Measurements from ENCODE around the gene EFNA4. TPM values are rescaled to one million over a fixed set of nuclear protein-coding genes. Genes with fewer than 3 reads are reported as not detected.

Gene EFNA4
- 2.8 and 3.8 TPM in 2 replicates for total RNA-seq
- polyA plus RNA-seq = 2.6 and 4.3 TPM in 2 replicates
- 3.6 and 3.9 TPM in 2 replicates for polyA plus RNA-seq (2012)
- polyA minus RNA-seq (ENCODE audit: low replicate concordance) = 3.3 and 8.4 TPM in 2 replicates

DNA sequence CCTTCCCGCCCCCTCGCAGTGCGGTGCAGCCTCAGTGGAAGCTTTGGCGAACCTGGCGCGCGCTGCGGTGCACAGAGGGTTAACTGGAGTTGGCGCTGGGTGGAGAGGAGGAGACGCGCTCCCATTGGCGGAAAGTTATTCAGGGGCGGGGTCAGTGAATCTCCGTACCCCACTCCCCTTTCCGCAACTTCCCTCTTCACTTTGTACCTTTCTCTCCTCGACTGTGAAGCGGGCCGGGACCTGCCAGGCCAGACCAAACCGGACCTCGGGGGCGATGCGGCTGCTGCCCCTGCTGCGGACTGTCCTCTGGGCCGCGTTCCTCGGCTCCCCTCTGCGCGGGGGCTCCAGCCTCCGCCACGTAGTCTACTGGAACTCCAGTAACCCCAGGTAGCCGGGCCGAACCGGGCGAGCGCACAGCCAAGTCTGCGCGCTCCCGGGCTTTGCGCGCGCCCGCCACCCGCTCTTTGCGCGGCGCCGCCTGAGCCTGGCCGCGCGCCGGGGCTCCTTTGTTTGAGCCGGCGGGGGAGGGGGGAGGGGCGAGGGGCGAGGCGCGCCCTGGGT is at the start of gene EFNA4:
Gene EFNA4 (plus strand): TSS at position 191 of the 561 bp plus-strand sequence. CDS start 84 bp downstream, at position 275.
- Histone ChIP-seq H4K20me1 (ENCODE audit: control insufficient read depth, extremely low read depth, insufficient read depth, low read length) (no peaks in the 10 kb centered on the region), H3K4me2 (ENCODE audit: extremely low read depth, insufficient read depth, low read length) (peak within 1 kb of the TSS; percentile 88), H3K27ac (ENCODE audit: insufficient read depth, low read length) (peak within 1 kb of the TSS; percentile 43), H3K9ac (ENCODE audit: insufficient read depth, low read length) (peak within 1 kb of the TSS; percentile 77), H3K4me3 (replicated peaks in 1 of 4; ENCODE audit: control extremely low read depth in 1 of 4, insufficient read depth in 1 of 4, low read depth in 3 of 4, low read length in 4 of 4) (peak within 1 kb of the TSS; percentile 70 to 92 (median 87)), H3K9me3 (ENCODE audit: control insufficient read depth, insufficient read depth, low read depth, low read length) (no peaks in the 10 kb centered on the region), H2AFZ (ENCODE audit: low read length) (peak within 1 kb of the TSS; percentile 92), H3K27me3 (ENCODE audit: control insufficient read depth, insufficient read depth, low read length) (no peaks in the 10 kb centered on the region), H3K79me2 (ENCODE audit: control insufficient read depth, insufficient read depth, low read length) (no peaks in the 10 kb centered on the region), H3K36me3 (ENCODE audit: control insufficient read depth, insufficient read depth, low read length) (peaks cover 2% of the 10 kb centered on the region), H3K4me1 (ENCODE audit: control insufficient read depth, extremely low read depth, insufficient read depth, low read length) (peaks cover 10% of the 10 kb centered on the region)
- peak; percentile 75 to 83 for DNase-seq (ENCODE audit: low read depth in 2 of 2)
- no peak for TF ChIP-seq EZH2 (IDR thresholded peaks at IDR 0.05; ENCODE audit: low read length, missing control alignments)
- TF ChIP-seq, protein P1, sequence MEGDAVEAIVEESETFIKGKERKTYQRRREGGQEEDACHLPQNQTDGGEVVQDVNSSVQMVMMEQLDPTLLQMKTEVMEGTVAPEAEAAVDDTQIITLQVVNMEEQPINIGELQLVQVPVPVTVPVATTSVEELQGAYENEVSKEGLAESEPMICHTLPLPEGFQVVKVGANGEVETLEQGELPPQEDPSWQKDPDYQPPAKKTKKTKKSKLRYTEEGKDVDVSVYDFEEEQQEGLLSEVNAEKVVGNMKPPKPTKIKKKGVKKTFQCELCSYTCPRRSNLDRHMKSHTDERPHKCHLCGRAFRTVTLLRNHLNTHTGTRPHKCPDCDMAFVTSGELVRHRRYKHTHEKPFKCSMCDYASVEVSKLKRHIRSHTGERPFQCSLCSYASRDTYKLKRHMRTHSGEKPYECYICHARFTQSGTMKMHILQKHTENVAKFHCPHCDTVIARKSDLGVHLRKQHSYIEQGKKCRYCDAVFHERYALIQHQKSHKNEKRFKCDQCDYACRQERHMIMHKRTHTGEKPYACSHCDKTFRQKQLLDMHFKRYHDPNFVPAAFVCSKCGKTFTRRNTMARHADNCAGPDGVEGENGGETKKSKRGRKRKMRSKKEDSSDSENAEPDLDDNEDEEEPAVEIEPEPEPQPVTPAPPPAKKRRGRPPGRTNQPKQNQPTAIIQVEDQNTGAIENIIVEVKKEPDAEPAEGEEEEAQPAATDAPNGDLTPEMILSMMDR (conservative IDR thresholded peaks at IDR 0.05 in 1 of 2, IDR thresholded peaks at IDR 0.05 in 1 of 2; ENCODE audit: low read depth in 1 of 2, low read length in 2 of 2) = no peak

GRCh38 chr1:155014709-155015508 is 48.6 kb upstream of the EFNA4 start:
- Histone ChIP-seq H3K9ac (ENCODE audit: insufficient read depth, low read length) (no peak overlapping the region), H3K4me3 (replicated peaks in 1 of 4; ENCODE audit: control extremely low read depth in 1 of 4, insufficient read depth in 1 of 4, low read depth in 3 of 4, low read length in 4 of 4) (no peak overlapping the region), H3K9me3 (ENCODE audit: control insufficient read depth, insufficient read depth, low read depth, low read length) (no peaks in the 10 kb centered on the region), H3K79me2 (ENCODE audit: control insufficient read depth, insufficient read depth, low read length) (no peaks in the 10 kb centered on the region), H3K36me3 (ENCODE audit: control insufficient read depth, insufficient read depth, low read length) (peaks cover 7% of the 10 kb centered on the region), H4K20me1 (ENCODE audit: control insufficient read depth, extremely low read depth, insufficient read depth, low read length) (no peaks in the 10 kb centered on the region), H3K27me3 (ENCODE audit: control insufficient read depth, insufficient read depth, low read length) (no peaks in the 10 kb centered on the region), H2AFZ (ENCODE audit: low read length) (no peak overlapping the region), H3K4me1 (ENCODE audit: control insufficient read depth, extremely low read depth, insufficient read depth, low read length) (peaks cover 16% of the 10 kb centered on the region), H3K4me2 (ENCODE audit: extremely low read depth, insufficient read depth, low read length) (no peak overlapping the region), H3K27ac (ENCODE audit: insufficient read depth, low read length) (no peak overlapping the region)
- no peak for DNase-seq (ENCODE audit: low read depth in 2 of 2)
- TF ChIP-seq, protein P1 (conservative IDR thresholded peaks at IDR 0.05 in 1 of 2, IDR thresholded peaks at IDR 0.05 in 1 of 2; ENCODE audit: low read depth in 1 of 2, low read length in 2 of 2) = no peak
- TF ChIP-seq EZH2 (IDR thresholded peaks at IDR 0.05; ENCODE audit: low read length, missing control alignments) = no peak

GRCh38 chr1:155015527-155016230 is 47.9 kb upstream of the EFNA4 start:
- no peak for DNase-seq (ENCODE audit: low read depth in 2 of 2)
- no peaks in the 10 kb centered on the region for H3K27me3 ChIP-seq (ENCODE audit: control insufficient read depth, insufficient read depth, low read length)
- H3K4me3 ChIP-seq (replicated peaks in 1 of 4; ENCODE audit: control extremely low read depth in 1 of 4, insufficient read depth in 1 of 4, low read depth in 3 of 4, low read length in 4 of 4) = no peak overlapping the region
- no peak overlapping the region for H3K9ac ChIP-seq (ENCODE audit: insufficient read depth, low read length)
- H3K4me1 ChIP-seq (ENCODE audit: control insufficient read depth, extremely low read depth, insufficient read depth, low read length) = peaks cover 16% of the 10 kb centered on the region
- TF ChIP-seq, protein P1 (conservative IDR thresholded peaks at IDR 0.05 in 1 of 2, IDR thresholded peaks at IDR 0.05 in 1 of 2; ENCODE audit: low read depth in 1 of 2, low read length in 2 of 2) = no peak
- no peak for TF ChIP-seq EZH2 (IDR thresholded peaks at IDR 0.05; ENCODE audit: low read length, missing control alignments)
- no peaks in the 10 kb centered on the region for H3K9me3 ChIP-seq (ENCODE audit: control insufficient read depth, insufficient read depth, low read depth, low read length)
- H3K79me2 ChIP-seq (ENCODE audit: control insufficient read depth, insufficient read depth, low read length) = no peaks in the 10 kb centered on the region
- H3K4me2 ChIP-seq (ENCODE audit: extremely low read depth, insufficient read depth, low read length) = no peak overlapping the region
- no peaks in the 10 kb centered on the region for H4K20me1 ChIP-seq (ENCODE audit: control insufficient read depth, extremely low read depth, insufficient read depth, low read length)
- H2AFZ ChIP-seq (ENCODE audit: low read length) = no peak overlapping the region
- peaks cover 7% of the 10 kb centered on the region for H3K36me3 ChIP-seq (ENCODE audit: control insufficient read depth, insufficient read depth, low read length)
- no peak overlapping the region for H3K27ac ChIP-seq (ENCODE audit: insufficient read depth, low read length)

Data from fibroblast of lung (primary cell).